K562 (cell line): ENCODE results near the gene PREX1. TPM values are rescaled to one million over a fixed set of nuclear protein-coding genes. Genes with fewer than 3 reads are reported as not detected.
A peak's percentile ranks its signal among the peaks of the same experiment; 100 is the strongest.

Experiments used
- BCL6 ChIP-seq: fragments of 250-450 bp; sonication (Bioruptor Pico); IDR thresholded peaks from 2 replicates; pipeline ENCODE4 v1.4.0; 2020
- BHLHE40 ChIP-seq: IDR thresholded peaks from 2 replicates; pipeline ENCODE4 v1.6.1; 2011; ENCODE audit warnings: low read length, improper control_type of control experiment
- FOXA3 ChIP-seq, 2 experiments: fragments of 450-650 bp in 1 of 2; sonication (generic) in 1 of 2; formaldehyde crosslinking; IDR thresholded peaks in 1 of 2; conservative IDR thresholded peaks in 1 of 2; 2 replicates each; pipeline versions ENCODE4 v1.4.0 to v1.8.0; 2020 to 2022; ENCODE audit warnings: mild to moderate bottlenecking in 2 of 2, missing genetic modification reagents in 1 of 2
- HDAC1 ChIP-seq, 2 experiments: fragments of 450-650 bp; IDR thresholded peaks; 2 replicates each; pipeline ENCODE4 v1.6.1; 2016 to 2017; ENCODE audit warnings: inconsistent platforms in 1 of 2, mild to moderate bottlenecking in 1 of 2, moderate library complexity in 1 of 2
- HNRNPLL ChIP-seq: fragments of 200-400 bp; formaldehyde crosslinking; IDR thresholded peaks from 2 replicates; pipeline ENCODE4 v1.6.1; 2017; ENCODE audit warnings: low read length, low read depth, mild to moderate bottlenecking; ENCODE audit not compliant: poor library complexity, severe bottlenecking
- KLF13 ChIP-seq: fragments of 450-650 bp; IDR thresholded peaks from 2 replicates; pipeline ENCODE4 v1.6.1; 2016; ENCODE audit warnings: missing genetic modification characterization, low read depth, mild to moderate bottlenecking, missing compliant biosample characterization, moderate library complexity, borderline replicate concordance
- L3MBTL2 ChIP-seq: fragments of 450-650 bp; IDR thresholded peaks from 2 replicates; pipeline ENCODE4 v1.6.1; 2016; ENCODE audit warnings: mild to moderate bottlenecking, moderate library complexity
- MEF2D ChIP-seq: conservative IDR thresholded peaks from 2 replicates; pipeline ENCODE4 v1.6.1; 2016; ENCODE audit warnings: low read depth, missing genetic modification characterization, missing compliant biosample characterization
- NCOA6 ChIP-seq: fragments of 450-650 bp; IDR thresholded peaks from 2 replicates; pipeline ENCODE4 v1.6.1; 2017; ENCODE audit warnings: mild to moderate bottlenecking
- RBFOX2 ChIP-seq: fragments of 200-400 bp; formaldehyde crosslinking; IDR thresholded peaks from 2 replicates; pipeline ENCODE4 v1.6.1; 2017; ENCODE audit warnings: low read depth, mild to moderate bottlenecking, low read length, moderate library complexity
- STAT5A ChIP-seq: IDR thresholded peaks from 2 replicates; pipeline ENCODE4 v1.6.1; 2012; ENCODE audit warnings: low read length, inconsistent platforms, borderline replicate concordance
- SUPT5H ChIP-seq: fragments of 450-650 bp; IDR thresholded peaks from 2 replicates; pipeline ENCODE4 v1.6.1; 2016
- ZBTB1 ChIP-seq: sonication (generic); formaldehyde crosslinking; IDR thresholded peaks from 2 replicates; pipeline ENCODE4 v1.8.1; 2023; ENCODE audit warnings: missing genetic modification reagents, low read depth, mild to moderate bottlenecking, borderline replicate concordance
- ZNF212 ChIP-seq: fragments of 450-650 bp; formaldehyde crosslinking; IDR thresholded peaks from 2 replicates; pipeline ENCODE4 v1.4.0; 2020; ENCODE audit warnings: mild to moderate bottlenecking
- polyA plus RNA-seq, 8 experiments: library from polyadenylated mRNA; depleted of rRNA in 4 of 8; stranded (reverse) in 5 of 8; unstranded in 3 of 8; fragments of >200 nt; fragmentation: Nextera tagmentation in 2 of 8; fragmentation: Illumina TruSeq in 1 of 8; extraction: Ambion mirVana in 2 of 8; extraction: Trizol in 1 of 8; gene quantifications; 2 replicates each; pipeline versions ENCODE4 v1.2.1 to v1.2.3, GENCODE V29; 2011 to 2014; ENCODE audit warnings: inconsistent platforms in 1 of 8, missing spikeins in 1 of 8
- total RNA-seq, 7 experiments: library from RNA; depleted of rRNA in 6 of 7; stranded (reverse); fragments of >200 nt in 6 of 7; fragmentation: Illumina TruSeq in 2 of 7; extraction: Trizol in 2 of 7; gene quantifications; 2 replicates each; pipeline versions ENCODE4 v1.2.1 to v1.2.3, GENCODE V29; 2011 to 2021; ENCODE audit warnings: low replicate concordance in 1 of 7
- TF ChIP-seq, protein P1 (sequence below): sonication (generic); formaldehyde crosslinking; IDR thresholded peaks from 2 replicates; pipeline ENCODE4 v1.8.0; 2022; ENCODE audit warnings: mild to moderate bottlenecking, low read depth, missing genetic modification reagents
- TF ChIP-seq, protein P2 (sequence below): fragments of 450-650 bp; IDR thresholded peaks from one replicate; pipeline ENCODE4 v1.6.1; 2018; ENCODE audit warnings: mild to moderate bottlenecking, moderate library complexity; ENCODE audit not compliant: partially characterized antibody
- TF ChIP-seq, protein P3 (sequence below), 2 experiments: fragments of 250-450 bp in 1 of 2; fragments of 450-650 bp in 1 of 2; sonication (Bioruptor Pico) in 1 of 2; IDR thresholded peaks; 2 replicates each; pipeline versions ENCODE4 v1.6.1 to v1.8.0; 2016 to 2021; ENCODE audit warnings: mild to moderate bottlenecking in 2 of 2, moderate library complexity in 2 of 2, missing compliant biosample characterization in 1 of 2, missing genetic modification characterization in 1 of 2
- TF ChIP-seq, protein P4 (sequence below): fragments of 450-650 bp; IDR thresholded peaks from 2 replicates; pipeline ENCODE4 v1.6.1; 2016; ENCODE audit warnings: borderline replicate concordance
- TF ChIP-seq, protein P5 (sequence below), 2 experiments: fragments of 200-800 bp in 1 of 2; sonication (Bioruptor generic) in 1 of 2; sonication (generic) in 1 of 2; formaldehyde crosslinking in 1 of 2; IDR thresholded peaks in 1 of 2; conservative IDR thresholded peaks in 1 of 2; 2 replicates each; pipeline versions ENCODE4 v1.5.0 to v1.6.1; 2016 to 2020; ENCODE audit warnings: missing compliant biosample characterization in 1 of 2, missing genetic modification characterization in 1 of 2, missing genetic modification reagents in 1 of 2

Gene PREX1
- total and polyA plus RNA-seq, 9 of the 15 experiments (the other 6 are each of a cell fraction or from before 2014, with no cell fraction given), result 0.37 to 10.4 (median 4.8) TPM

DNA sequence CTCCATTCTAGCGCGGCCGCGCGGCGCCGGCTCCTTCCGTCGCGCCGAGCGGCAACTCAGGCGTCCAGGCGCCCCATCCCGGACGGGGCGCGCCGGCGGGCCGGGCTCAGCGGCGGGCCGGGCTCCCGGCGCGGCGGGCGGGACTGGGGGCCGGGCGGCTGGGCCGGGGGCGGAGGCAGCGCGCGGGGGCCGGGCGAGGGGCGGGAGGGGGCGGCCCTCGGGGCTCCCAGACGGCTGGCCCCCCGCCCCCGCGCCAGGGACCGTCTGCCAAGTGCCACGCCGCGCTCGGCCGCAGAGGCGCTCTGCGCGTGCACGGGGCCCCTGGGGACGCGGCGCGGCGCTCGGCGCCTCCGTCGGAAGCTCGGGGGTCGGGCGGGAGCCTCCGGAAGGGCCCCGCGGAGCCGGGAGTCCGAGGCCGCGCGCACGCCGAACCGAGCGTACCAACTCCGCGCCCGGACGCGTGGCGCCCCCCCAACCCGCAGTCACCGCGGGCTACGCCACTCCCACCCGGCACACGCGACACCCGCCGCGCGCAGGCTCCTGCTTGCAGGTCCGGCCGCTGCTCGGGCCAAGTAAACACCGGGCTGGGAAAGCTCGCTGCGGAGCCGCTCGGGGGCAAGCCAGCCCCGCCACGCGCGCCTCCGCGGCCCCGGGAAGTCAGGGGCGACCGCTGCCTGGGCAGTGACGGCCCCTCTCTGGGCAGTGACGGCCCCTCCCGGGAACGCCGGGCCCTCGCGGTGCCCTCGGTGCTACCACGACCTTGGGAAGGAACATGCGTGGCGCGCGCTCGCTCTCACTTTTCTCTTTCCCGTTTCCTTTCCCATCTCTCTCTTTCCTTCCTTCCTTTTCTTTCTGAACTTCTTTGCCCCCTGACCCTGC is at the start of gene PREX1 (continued):
- TF ChIP-seq MEF2D (tag) (no peak), SUPT5H (0 out of 2 replicates have a peak, but pooled peaks have one; percentile 32), HNRNPLL (peak; percentile 51), HDAC1 (IDR thresholded peaks at IDR 0.05) (peak in 1 of 2 experiments; percentile 61; a peak in 1 of 4 replicates), RBFOX2 (peak; percentile 77), FOXA3 (CRISPR knock-in tag; conservative IDR thresholded peaks at IDR 0.05 in 1 of 2, IDR thresholded peaks at IDR 0.05 in 1 of 2) (peak in 1 of 2 experiments; percentile 74; a peak in 2 of 4 replicates), BHLHE40 (peak; percentile 66), NCOA6 (peak; percentile 35; the same call in 1 of the 2 replicates), ZBTB1 (peak; percentile 81), STAT5A (no peak), KLF13 (tag) (peak; percentile 59; the same call in 1 of the 2 replicates), L3MBTL2 (peak; percentile 83), ZNF212 (CRISPR knock-in tag) (no peak), BCL6 (CRISPR knock-in tag) (no peak)
- TF ChIP-seq, protein P1, sequence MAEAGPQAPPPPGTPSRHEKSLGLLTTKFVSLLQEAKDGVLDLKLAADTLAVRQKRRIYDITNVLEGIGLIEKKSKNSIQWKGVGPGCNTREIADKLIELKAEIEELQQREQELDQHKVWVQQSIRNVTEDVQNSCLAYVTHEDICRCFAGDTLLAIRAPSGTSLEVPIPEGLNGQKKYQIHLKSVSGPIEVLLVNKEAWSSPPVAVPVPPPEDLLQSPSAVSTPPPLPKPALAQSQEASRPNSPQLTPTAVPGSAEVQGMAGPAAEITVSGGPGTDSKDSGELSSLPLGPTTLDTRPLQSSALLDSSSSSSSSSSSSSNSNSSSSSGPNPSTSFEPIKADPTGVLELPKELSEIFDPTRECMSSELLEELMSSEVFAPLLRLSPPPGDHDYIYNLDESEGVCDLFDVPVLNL (CRISPR knock-in tag), result no peak
- TF ChIP-seq, protein P2, sequence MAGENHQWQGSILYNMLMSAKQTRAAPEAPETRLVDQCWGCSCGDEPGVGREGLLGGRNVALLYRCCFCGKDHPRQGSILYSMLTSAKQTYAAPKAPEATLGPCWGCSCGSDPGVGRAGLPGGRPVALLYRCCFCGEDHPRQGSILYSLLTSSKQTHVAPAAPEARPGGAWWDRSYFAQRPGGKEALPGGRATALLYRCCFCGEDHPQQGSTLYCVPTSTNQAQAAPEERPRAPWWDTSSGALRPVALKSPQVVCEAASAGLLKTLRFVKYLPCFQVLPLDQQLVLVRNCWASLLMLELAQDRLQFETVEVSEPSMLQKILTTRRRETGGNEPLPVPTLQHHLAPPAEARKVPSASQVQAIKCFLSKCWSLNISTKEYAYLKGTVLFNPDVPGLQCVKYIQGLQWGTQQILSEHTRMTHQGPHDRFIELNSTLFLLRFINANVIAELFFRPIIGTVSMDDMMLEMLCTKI, result no peak
- TF ChIP-seq, protein P3, sequence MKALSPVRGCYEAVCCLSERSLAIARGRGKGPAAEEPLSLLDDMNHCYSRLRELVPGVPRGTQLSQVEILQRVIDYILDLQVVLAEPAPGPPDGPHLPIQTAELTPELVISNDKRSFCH (CRISPR knock-in tag; IDR thresholded peaks at IDR 0.05), result no peak
- TF ChIP-seq, protein P3 (tag; IDR thresholded peaks at IDR 0.05), result 0 out of 2 replicates have a peak, but pooled peaks have one; percentile 30
- TF ChIP-seq, protein P4, sequence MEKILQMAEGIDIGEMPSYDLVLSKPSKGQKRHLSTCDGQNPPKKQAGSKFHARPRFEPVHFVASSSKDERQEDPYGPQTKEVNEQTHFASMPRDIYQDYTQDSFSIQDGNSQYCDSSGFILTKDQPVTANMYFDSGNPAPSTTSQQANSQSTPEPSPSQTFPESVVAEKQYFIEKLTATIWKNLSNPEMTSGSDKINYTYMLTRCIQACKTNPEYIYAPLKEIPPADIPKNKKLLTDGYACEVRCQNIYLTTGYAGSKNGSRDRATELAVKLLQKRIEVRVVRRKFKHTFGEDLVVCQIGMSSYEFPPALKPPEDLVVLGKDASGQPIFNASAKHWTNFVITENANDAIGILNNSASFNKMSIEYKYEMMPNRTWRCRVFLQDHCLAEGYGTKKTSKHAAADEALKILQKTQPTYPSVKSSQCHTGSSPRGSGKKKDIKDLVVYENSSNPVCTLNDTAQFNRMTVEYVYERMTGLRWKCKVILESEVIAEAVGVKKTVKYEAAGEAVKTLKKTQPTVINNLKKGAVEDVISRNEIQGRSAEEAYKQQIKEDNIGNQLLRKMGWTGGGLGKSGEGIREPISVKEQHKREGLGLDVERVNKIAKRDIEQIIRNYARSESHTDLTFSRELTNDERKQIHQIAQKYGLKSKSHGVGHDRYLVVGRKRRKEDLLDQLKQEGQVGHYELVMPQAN, result 0 out of 2 replicates have a peak, but pooled peaks have one; percentile 30
- TF ChIP-seq, protein P5, sequence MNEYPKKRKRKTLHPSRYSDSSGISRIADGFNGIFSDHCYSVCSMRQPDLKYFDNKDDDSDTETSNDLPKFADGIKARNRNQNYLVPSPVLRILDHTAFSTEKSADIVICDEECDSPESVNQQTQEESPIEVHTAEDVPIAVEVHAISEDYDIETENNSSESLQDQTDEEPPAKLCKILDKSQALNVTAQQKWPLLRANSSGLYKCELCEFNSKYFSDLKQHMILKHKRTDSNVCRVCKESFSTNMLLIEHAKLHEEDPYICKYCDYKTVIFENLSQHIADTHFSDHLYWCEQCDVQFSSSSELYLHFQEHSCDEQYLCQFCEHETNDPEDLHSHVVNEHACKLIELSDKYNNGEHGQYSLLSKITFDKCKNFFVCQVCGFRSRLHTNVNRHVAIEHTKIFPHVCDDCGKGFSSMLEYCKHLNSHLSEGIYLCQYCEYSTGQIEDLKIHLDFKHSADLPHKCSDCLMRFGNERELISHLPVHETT (CRISPR knock-in tag; conservative IDR thresholded peaks at IDR 0.05 in 1 of 2, IDR thresholded peaks at IDR 0.05 in 1 of 2), result peak in 1 of 2 experiments; percentile 39; a peak in 1 of 4 replicates
